ENCODE measurements around the gene JADE2. TPM values are rescaled to one million over a fixed set of nuclear protein-coding genes. Genes with fewer than 3 reads are reported as not detected.

JADE2 gene
- total RNA-seq, 1 donor from 2014 or later: 21.6 TPM

DNA sequence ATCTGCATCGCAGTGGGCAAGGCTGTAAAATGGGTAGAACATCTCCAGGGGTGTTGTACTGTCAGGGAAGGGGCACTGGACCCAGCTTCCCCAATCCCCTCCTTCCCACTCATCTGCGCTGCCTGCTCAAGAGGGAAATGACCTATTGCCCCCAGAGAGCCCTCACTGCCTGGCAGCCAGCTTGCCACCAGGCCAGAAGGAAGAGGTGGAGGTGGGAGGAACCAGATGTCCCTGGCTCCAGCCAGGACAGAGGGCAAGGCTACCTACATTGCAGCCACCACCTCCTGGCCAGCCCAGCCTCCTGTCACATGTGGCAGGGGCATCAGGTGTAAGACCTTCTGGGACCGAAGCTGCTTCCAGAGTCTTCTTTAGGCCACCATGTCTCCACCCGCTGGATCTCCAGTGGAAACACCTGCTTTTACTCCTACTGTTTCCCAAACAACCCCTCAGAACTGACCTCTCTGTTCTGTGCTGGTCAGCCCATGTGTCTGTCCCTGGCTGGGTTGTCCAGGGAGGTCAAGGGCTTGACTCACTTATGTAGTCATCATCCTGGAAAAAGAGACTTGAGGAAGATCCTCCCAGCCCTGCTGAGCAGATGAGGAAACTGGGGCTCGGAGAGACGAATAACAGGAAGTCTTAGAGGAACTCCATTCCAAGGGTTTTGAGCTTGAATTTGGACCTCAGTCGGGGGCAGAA lies 42.3 kb downstream of the JADE2 start:
- no peak overlapping the region for H3K4me3 ChIP-seq (ENCODE audit: low read depth, low read length)
- DNase-seq (ENCODE audit: low read depth): no peak
- TF ChIP-seq, protein P1, sequence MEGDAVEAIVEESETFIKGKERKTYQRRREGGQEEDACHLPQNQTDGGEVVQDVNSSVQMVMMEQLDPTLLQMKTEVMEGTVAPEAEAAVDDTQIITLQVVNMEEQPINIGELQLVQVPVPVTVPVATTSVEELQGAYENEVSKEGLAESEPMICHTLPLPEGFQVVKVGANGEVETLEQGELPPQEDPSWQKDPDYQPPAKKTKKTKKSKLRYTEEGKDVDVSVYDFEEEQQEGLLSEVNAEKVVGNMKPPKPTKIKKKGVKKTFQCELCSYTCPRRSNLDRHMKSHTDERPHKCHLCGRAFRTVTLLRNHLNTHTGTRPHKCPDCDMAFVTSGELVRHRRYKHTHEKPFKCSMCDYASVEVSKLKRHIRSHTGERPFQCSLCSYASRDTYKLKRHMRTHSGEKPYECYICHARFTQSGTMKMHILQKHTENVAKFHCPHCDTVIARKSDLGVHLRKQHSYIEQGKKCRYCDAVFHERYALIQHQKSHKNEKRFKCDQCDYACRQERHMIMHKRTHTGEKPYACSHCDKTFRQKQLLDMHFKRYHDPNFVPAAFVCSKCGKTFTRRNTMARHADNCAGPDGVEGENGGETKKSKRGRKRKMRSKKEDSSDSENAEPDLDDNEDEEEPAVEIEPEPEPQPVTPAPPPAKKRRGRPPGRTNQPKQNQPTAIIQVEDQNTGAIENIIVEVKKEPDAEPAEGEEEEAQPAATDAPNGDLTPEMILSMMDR (conservative IDR thresholded peaks at IDR 0.05; ENCODE audit: low read depth, low read length): no peak

DNA sequence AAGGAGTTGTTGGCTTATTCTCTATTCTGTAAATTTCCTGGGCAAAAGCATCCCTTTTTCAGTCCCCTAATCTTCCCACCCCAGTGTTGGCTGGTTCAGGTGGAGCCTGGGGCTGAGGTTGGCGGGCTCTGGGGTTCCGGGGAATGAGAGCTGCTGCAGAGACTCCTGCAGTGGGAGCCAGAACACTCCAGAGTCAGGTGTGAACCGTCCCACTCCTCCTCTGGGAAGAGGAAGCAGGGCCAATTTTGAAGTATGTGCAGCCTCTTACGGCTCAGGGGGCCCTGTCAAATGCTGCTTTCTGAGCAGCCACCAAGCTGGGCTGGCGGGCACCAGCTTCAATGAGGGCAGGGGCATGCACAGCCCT lies 42.8 kb downstream of the JADE2 start:
- no peak overlapping the region for H3K4me3 ChIP-seq (ENCODE audit: low read depth, low read length)
- TF ChIP-seq, protein P1 (conservative IDR thresholded peaks at IDR 0.05; ENCODE audit: low read depth, low read length): no peak
- no peak for DNase-seq (ENCODE audit: low read depth)

DNA sequence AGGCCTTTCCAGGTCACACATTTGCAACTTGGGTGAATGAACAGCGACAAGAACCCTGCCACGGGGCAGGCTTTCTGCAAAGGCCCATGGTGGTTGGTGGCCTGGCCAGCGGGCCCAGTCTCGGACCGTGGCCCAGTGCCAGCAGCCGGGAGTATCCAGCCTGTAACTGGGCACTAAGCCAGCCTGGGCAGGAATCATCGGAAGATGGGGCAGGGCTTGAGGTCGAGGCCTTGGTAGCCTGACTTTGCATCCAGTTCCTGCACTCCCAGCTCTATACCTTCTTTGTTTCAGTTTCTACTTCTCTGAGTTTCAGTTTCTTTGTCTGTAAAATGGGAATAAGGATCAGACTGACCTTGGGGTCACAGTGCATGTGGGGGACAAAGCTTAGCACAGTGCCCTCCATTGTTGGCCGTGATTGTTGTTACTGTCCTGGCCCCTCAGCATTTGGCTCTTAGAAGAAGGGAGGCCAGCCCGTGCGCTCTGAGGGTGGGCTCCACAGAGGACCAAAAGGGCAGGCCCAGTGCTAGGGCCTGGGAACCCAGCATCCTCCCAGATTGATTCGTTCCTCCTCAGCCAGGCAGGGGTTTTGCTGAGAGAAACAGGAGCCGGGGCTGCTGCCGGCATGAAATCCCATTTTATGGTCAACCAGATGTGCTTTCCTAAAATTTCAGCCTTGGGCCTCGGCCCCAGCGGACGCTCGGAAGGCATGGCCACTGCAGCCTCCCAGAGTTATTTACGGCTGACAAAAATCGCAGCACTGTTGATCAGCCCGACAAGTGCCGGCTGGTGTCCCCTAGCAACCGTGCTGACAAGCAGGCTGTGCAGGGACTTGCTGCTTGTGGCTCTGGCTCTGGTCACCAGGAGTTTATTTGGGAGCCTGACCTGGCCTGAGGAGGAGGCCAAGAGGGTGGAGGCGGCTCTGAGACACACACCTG lies 43.6 kb downstream of the JADE2 start:
- no peak overlapping the region for H3K4me3 ChIP-seq (ENCODE audit: low read depth, low read length)
- TF ChIP-seq, protein P1 (conservative IDR thresholded peaks at IDR 0.05; ENCODE audit: low read depth, low read length): no peak
- no peak for DNase-seq (ENCODE audit: low read depth)

DNA sequence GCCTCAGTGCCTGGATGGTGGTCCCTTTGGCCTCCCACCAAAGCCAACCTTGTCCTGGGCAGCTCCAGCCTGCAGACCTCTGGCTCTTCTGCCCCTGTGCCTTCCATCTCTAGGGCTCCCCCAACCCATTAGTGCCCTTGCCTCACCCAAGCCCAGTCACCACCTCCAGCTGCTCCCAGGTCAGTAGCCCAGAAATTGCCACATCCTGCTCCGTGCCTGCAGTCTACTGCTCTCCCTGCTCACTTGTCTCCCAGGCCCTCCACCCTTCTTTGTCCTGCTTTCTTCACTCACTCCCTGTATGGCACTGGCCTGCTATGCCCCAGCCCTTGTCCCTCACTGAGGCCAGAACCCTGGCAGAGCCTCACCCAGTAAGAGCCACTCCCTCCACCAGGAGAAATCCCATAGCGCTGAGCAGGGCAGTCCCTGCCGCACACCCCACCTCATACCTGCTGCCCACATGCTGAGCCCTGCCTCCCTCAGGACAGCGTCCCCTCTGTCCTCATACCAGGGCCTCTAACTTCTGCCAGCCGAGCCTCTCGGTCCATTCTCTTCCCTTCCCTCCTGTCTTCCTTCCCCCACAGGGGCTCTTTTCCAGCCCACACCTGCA lies 44.4 kb downstream of the JADE2 start:
- TF ChIP-seq, protein P1 (conservative IDR thresholded peaks at IDR 0.05; ENCODE audit: low read depth, low read length): no peak
- no peak for DNase-seq (ENCODE audit: low read depth)
- no peak overlapping the region for H3K4me3 ChIP-seq (ENCODE audit: low read depth, low read length)

DNA sequence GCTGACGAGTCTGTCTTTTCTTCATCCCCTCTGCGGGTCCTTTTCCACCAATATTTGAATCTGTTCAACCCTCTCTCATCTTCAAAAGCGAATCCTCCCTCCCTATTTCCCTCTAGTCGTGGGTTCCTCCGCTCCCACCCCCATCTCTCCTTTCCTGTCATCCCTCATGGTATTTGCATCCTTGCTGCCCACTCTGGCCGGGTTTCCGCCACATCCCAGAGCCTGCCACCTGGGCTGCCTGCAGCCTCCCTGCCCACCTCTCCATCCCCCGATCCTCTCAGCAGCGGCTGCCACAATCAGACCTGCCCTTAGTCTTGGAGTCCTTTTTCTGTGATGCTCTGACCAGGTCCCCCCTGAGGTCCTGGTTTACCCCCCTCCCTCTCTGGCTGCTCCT lies 44.9 kb downstream of the JADE2 start:
- TF ChIP-seq, protein P1 (conservative IDR thresholded peaks at IDR 0.05; ENCODE audit: low read depth, low read length): no peak
- no peak overlapping the region for H3K4me3 ChIP-seq (ENCODE audit: low read depth, low read length)
- no peak for DNase-seq (ENCODE audit: low read depth)

DNA sequence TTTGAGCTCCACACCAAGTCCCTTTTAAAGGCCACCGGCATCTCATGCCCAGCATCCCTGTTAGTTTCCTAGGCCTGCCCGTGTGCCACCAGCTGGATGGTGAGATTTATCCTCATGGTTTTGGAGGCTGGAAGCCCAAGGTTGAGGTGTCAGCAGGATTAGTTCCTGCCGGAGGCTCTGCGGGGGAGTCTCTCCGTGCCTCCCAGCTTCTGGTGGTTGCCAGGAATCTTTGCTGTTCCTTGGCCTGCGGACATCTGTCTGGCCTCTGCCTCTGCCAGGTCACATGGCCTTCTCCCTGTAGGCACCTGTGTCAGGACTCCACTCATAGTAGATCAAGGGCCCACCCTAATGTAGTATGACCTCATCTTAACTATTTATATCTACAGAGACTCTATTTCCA lies 45.4 kb downstream of the JADE2 start:
- TF ChIP-seq, protein P1 (conservative IDR thresholded peaks at IDR 0.05; ENCODE audit: low read depth, low read length): no peak
- no peak overlapping the region for H3K4me3 ChIP-seq (ENCODE audit: low read depth, low read length)
- no peak for DNase-seq (ENCODE audit: low read depth)
